ENCODE data around the gene KXD1.
"Not testable (repeated sequence)": the region's sequence is repeated elsewhere in the genome, so short reads cannot be mapped to it uniquely, and the experiment has no call there.

The KXD1 gene

DNA sequence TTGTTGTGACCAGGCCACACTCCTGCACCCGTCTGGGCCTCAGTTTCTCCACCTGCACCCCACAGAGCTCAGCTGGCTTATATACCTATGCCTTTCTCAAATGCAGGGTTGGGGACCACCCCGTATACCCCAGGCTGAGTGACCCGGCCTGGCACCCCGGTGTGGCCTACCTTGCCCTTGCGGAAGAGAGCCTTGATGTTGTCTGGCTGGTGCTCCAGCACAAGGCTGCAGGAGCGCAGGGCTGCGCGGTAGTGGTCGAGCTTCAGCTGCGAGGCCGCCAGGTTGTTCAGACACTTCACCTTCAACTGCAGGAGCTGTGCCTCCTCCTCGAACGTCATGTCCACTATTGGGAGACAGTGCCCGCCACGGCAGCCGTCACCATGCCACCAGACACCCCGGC, 20.2 kb upstream of the KXD1 start:
- DNase-seq, result no peak

- DNase-seq, result no peak
These were observed 19.6 kb upstream of the KXD1 start for GRCh38 chr19:18538115-18538514.

DNA sequence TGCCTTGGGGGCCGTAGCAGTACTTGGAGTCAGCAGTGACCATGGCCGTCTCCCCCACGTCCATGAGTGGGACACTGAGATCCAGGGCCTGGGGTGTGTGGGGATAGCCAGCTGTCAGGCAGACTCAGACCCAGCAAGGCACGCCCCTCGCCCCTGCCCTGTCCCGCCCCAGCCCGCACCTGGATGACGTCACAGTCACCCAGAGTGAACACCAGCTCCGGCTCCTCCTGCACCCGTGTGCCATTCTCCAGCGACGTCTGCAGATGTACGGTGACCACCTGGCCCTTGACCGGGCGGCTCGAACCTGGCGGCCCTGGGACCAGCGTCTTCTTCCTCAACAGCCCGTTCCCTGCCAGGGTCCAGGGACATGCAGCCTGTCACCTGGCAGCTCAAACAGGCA, 18.3 kb upstream of the KXD1 start:
- DNase-seq, result no peak

DNA sequence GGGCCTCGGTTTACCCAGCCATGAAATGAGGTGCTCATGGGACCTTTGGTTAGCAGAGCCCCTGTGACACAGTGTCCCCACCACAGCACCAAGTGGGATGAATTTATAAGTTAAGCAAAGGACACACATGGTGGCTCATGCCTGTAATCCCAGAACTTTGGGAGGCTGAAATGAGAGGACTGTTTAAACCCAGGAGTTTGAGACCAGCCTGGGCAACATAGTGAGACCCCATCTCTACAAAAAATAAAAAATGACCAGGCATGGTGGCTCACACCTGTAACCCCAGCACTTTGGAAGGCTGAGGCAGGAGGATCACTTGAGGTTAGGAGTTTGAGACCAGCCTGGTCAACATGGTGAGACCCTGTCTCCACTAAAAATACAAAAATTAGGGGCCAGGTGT, 17.5 kb upstream of the KXD1 start:
- not testable (repeated sequence) for DNase-seq

GRCh38 chr19:18541258-18541991, 16.2 kb upstream of the KXD1 start:
- no peak for DNase-seq

DNA sequence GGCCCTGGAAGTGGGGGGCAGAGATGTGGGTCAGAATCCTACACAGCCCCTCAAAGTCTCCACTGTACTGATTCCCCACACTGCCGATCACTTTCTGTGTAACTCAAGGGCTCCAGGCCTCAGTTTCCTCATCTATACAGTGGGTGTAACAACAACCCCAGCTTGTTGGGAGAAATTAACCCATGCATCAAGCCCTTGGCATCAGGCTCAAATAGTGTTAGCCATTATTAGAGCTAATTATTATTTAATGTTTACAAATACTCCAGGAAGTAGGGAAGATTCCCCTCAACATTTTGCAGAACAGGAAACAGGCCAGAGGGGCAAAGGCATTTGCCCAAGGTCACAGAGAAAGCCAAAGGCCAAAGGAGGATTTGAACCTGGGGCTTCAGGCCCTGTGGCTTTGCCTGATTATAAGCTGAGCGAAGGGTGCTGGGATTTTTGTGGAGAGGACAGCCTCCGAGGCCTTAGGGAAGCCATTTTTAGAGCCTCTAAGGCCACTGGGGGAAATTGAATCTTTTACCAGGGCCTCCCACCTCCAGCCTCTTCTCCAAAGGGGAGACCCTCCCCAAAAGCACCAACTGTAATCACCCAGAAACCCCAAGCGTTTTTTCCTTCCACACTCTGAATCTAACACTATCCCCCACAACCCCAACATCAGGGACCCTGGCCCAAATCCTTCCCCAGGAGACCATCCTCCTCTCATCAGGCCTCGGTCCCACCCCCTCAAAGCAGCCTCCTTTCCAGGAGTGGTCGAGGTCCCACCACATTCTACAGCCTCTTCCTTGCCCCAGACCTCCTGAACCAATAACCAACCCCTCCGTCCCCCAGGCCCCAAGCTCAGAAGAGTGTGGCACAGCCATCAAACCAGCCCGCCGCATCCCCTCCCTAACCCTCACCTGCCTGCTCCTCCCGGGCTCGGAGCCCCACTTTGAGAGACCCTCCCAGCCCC, 15.4 kb upstream of the KXD1 start:
- DNase-seq, result no peak

GRCh38 chr19:18542941-18543813, 14.5 kb upstream of the KXD1 start, which contains the start of gene FKBP8:
Gene FKBP8 (minus strand): TSS chr19:18543573. CDS start chr19:18541970, 1,603 bp downstream.
- DNase-seq, result peak; percentile 90

GRCh38 chr19:18543814-18544475, 13.7 kb upstream of the KXD1 start:
- peak; percentile 90 for DNase-seq

GRCh38 chr19:18551631-18552030, 6.0 kb upstream of the KXD1 start:
- no peak for DNase-seq

DNA sequence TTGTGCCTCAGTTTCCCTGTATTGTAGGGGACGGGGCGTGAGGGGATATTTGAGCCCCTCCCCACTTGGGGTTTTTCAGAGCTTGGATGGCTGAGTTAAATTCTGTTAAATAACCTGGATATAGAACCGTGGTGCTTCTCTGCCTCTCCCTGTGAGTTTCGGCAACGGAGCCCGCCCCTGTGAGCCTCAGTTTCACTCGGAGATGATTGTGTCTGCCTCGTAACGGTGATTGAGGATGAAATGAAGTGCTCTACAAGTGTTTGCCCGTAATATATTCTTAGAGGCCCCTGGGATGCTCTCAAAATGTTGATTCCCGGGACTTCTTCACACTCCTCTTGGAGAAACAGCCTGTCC, 509 bp downstream of the KXD1 start:
- DNase-seq, result peak; percentile 31

DNA sequence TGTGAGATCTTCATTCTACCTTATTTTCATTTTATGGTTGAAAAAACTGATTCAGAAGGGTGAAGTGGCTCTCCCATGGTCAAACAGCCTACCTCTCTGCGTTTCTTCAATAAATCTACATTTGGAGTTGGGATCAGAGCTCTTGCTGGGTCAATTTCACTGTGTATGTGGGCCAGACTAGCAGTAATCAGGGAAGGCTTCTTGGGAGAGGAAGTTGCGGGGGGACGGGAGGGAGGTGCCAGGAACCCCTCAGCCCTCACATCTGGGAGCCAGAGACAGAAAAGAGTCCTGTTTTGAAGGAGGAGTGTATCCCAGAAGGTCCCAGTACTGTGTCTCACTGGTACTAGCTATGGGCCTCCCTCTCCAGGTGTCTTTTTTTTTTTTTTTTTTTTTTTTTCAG, 934 bp downstream of the KXD1 start:
- DNase-seq, result no peak

DNA sequence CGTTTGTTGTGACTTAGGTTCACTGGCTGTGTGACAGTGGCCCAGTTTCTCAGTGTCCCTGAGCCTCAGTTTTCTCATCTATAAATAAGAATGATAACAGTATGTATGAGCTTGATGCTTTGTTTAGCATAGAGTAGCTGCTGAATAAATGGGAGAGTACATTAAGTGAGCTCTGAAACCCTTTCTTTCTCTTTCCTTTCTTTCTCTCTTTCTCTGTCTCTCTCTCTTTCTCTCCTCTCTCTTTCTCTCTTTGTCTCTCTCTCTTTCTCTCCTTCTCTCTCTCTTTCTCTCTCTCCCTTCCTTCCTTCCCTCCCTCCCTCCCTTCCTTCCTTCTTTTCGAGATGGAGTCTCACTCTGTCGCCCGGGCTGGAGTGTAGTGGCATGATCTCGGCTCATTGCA, 2.0 kb downstream of the KXD1 start:
- no peak for DNase-seq

GRCh38 chr19:18562086-18562485, 4.4 kb downstream of the KXD1 start:
- no peak for DNase-seq

- DNase-seq, result no peak
These were observed 9.3 kb downstream of the KXD1 start for GRCh38 chr19:18566953-18567352.

DNA sequence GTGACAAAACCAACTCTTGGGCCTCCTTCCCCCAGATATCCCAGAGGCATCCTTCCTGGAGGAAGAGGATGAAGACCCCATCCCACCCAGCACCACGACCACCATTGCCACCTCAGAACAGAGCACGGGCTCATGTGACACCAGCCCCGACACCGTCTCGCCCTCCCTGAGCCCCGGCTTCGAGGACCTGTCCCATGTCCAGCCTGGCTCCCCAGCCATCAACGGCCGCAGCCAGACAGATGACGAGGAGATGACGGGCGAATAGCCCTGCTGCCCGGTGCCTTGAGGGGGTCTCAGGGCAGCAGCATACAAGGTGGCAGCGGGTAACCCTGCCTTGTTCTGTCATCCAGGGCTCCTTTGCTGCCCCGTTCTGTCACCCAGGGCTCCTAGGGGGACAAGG, 10.7 kb downstream of the KXD1 start:
- no peak for DNase-seq

DNA sequence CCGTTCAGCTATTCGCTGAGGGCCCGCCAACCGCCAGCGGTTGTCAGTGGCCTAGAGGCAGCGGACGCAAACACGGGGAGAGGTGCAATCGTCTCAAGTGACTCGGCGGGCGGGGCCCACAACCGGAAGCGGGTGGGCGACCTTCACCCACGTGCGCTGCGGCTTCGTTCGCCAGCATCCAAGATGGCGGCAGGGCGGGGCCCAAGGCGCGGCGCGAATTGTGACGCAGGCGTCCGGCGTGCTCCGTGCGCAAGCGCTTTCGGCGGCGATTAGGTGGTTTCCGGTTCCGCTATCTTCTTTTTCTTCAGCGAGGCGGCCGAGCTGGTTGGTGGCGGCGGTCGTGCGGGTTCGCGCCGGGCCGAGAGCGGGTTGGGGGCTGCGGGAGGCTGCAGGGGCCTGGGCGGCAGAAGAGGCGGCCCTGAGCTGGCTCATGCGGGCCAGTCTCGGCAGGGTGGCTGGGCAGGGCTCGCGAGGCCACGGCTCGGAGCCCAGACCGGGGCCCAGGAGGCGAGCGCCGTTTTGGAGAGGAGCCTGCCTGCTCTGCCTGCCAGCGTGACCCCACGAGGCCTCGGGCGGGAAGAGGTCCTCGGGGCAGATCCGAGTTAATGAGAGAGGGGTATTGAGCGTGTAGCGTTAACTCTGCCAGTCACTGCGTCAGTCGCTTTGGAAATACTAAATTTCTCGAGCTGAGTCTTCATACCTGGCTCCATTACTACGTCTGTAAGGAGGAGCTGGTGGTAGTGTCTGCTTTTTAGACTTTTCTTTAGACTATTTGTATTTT, 14.1 kb downstream of the KXD1 start, which contains the start of gene UBA52:
Gene UBA52, plus strand, starts transcription at position 294 of the 781 bp plus-strand sequence. CDS start 1,444 bp downstream, outside the sequence.
- DNase-seq, result peak; percentile 99

DNA sequence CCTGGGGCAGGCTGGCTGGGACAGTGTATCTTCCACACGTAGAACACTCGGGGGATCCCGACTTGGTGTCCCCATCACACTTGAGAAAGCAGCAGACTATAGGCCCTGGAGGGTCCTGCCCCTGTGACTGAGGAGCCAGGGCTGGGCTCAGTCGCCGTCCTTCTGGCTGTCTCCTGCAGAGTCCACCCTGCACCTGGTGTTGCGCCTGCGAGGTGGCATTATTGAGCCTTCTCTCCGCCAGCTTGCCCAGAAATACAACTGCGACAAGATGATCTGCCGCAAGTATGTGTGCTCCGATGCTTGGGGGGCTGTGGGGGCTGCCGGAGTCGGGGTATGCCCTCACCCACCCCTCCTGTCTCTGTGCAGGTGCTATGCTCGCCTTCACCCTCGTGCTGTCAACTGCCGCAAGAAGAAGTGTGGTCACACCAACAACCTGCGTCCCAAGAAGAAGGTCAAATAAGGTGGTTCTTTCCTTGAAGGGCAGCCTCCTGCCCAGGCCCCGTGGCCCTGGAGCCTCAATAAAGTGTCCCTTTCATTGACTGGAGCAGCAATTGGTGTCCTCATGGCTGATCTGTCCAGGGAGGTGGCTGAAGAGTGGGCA, 17.1 kb downstream of the KXD1 start:
- DNase-seq, result no peak

DNA sequence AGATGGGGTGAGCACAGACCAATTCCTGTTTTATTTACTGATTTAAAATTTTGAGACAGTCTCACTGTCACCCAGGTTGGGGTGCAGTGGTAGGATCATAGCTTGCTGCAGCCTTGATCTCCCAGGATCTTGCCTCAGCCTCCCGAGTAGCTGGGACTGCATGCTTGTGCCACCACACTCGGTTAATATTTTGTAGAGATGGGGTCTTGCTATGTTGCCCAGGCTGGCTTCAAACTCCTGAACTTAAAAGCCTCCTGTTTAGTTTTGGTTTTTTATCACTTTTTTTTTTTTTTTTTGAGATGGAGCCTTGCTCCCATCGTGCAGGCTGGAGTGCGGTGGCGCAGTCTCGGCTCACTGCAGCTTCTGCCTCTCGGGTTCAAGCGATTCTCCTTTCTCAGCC, 18.7 kb downstream of the KXD1 start:
- DNase-seq, result no peak

- no peak for DNase-seq
These were observed 19.8 kb downstream of the KXD1 start for GRCh38 chr19:18577365-18577914.

DNA sequence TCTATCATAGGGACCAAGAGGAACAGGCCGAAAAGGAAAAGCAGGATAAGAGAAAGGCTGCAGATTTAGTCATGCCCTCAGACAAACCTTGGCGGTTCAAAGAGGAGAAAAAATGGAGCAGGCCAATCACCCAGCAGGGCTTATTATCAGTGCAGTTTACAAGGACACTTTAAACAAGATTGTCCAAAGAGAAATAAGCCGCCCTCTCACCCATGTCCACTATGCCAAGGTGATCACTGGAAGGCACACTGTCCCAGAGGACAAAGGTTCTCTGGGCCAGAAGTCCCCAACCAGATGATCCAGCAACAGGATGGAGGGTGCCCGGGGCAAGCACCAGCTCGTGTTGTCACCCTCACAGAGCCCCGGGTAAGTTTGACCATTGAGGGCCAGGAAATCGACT, 22.6 kb downstream of the KXD1 start:
- DNase-seq, result no peak

DNA sequence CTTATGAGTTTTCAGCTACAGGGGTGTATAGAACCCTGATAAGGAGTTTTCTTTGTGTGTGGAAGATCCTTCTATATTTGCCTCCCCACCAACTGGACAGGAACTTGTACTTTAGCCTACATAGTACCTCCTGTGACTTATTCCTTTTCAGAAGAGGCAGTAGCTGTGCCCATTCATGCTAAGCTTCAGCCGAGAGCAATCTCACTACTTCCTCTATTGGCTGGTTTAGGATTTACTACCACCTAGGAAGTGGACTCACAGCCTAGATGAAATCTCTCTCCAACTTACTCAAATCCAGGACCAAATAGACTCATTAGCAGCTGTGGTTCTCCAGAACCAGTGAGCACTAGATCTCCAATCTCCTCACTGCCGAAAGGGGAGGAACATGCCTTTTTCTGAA, 28.6 kb downstream of the KXD1 start:
- DNase-seq, result no peak

Data from DMS53 (cell line).